ENCODE results near the gene OSBPL5.

- TF ChIP-seq EZH2 (IDR thresholded peaks at IDR 0.05; ENCODE audit: low read length, missing control alignments) = no peak
- no peak for TF ChIP-seq CTCF (conservative IDR thresholded peaks at IDR 0.05 in 1 of 2, IDR thresholded peaks at IDR 0.05 in 1 of 2; ENCODE audit: low read depth in 1 of 2, low read length in 2 of 2)
Observed at GRCh38 chr11:3189886-3190583, 24.9 kb upstream of the OSBPL5 start.
